MM.1S (cell line): ENCODE results near the gene KCNH2.

Experiments used
- DNase-seq: peaks from one replicate; pipeline ENCODE4 v3.0.0-alpha.2; 2015
- H2AFZ ChIP-seq: fragments of 300-600 bp; sonication (generic); 2 replicates; pipeline ENCODE4 v1.6.0; 2016; ENCODE audit warnings: antibody characterized with exemption, low read length
- H3F3A ChIP-seq: fragments of 300-600 bp; sonication (generic); 2 replicates; pipeline ENCODE4 v1.6.1; 2016; ENCODE audit warnings: mild to moderate bottlenecking, antibody characterized with exemption, low read length, moderate library complexity, mixed read lengths; ENCODE audit not compliant: insufficient read depth
- H3K27ac ChIP-seq: fragments of 300-600 bp; sonication (generic); 2 replicates; pipeline ENCODE4 v1.5.1; 2016; ENCODE audit warnings: mild to moderate bottlenecking, low read length
- H3K27me3 ChIP-seq: fragments of 300-600 bp; sonication (generic); replicated peaks from 2 replicates; pipeline ENCODE4 v1.6.0; 2016; ENCODE audit warnings: low read length; ENCODE audit not compliant: insufficient read depth
- H3K36me3 ChIP-seq: fragments of 300-600 bp; sonication (generic); replicated peaks from 2 replicates; pipeline ENCODE4 v1.6.1; 2016; ENCODE audit warnings: mild to moderate bottlenecking, low read length, mixed read lengths; ENCODE audit not compliant: insufficient read depth
- H3K4me1 ChIP-seq: fragments of 300-600 bp; sonication (generic); 2 replicates; pipeline ENCODE4 v1.6.1; 2016; ENCODE audit warnings: low read length, mixed read lengths
- H3K4me2 ChIP-seq: fragments of 300-600 bp; sonication (generic); 2 replicates; pipeline ENCODE4 v1.6.0; 2016; ENCODE audit warnings: low read depth, low read length
- H3K4me3 ChIP-seq: fragments of 300-600 bp; sonication (generic); 2 replicates; pipeline ENCODE4 v1.5.1; 2016; ENCODE audit warnings: low read length, mixed read lengths
- H3K79me2 ChIP-seq: fragments of 300-600 bp; sonication (generic); 2 replicates; pipeline ENCODE4 v1.6.1; 2016; ENCODE audit warnings: mixed run types, low read length, mixed read lengths
- H3K9ac ChIP-seq: fragments of 300-600 bp; sonication (generic); 2 replicates; pipeline ENCODE4 v1.6.1; 2016; ENCODE audit warnings: low read length, mixed read lengths
- H3K9me2 ChIP-seq: fragments of 300-600 bp; sonication (generic); replicated peaks from 2 replicates; pipeline ENCODE4 v1.6.1; 2016; ENCODE audit warnings: mild to moderate bottlenecking, low read length, mixed read lengths; ENCODE audit not compliant: insufficient read depth
- H3K9me3 ChIP-seq: fragments of 300-600 bp; sonication (generic); replicated peaks from 2 replicates; pipeline ENCODE4 v1.6.1; 2016; ENCODE audit warnings: mild to moderate bottlenecking, low read length, mixed read lengths; ENCODE audit not compliant: insufficient read depth
- H4K20me1 ChIP-seq: fragments of 300-600 bp; sonication (generic); 2 replicates; pipeline ENCODE4 v1.6.1; 2016; ENCODE audit warnings: mild to moderate bottlenecking, low read length, moderate library complexity, mixed read lengths; ENCODE audit not compliant: insufficient read depth
- CTCF ChIP-seq: fragments of 300-600 bp; sonication (generic); IDR thresholded peaks from 2 replicates; pipeline ENCODE4 v1.5.1; 2016; ENCODE audit warnings: antibody characterized with exemption, low read length, mixed read lengths
- EZH2 ChIP-seq: fragments of 300-600 bp; sonication (generic); optimal IDR thresholded peaks from 2 replicates; pipeline ENCODE3; 2017; ENCODE audit warnings: low read depth, mild to moderate bottlenecking, antibody characterized with exemption, low read length, mixed read lengths
- EZH2phosphoT487 ChIP-seq: fragments of 300-600 bp; sonication (generic); IDR thresholded peaks from 2 replicates; pipeline ENCODE4 v1.6.1; 2018; ENCODE audit warnings: antibody characterized with exemption, low read length

KCNH2 gene

GRCh38 chr7:150909200-150909995 is 68.7 kb downstream of the KCNH2 start:
- Histone ChIP-seq H3K36me3 (no peaks in the 10 kb centered on the region), H3K4me1 (no peaks in the 10 kb centered on the region), H2AFZ (no peak overlapping the region), H3K27ac (no peak overlapping the region), H3K9ac (no peak overlapping the region), H3K9me2 (no peaks in the 10 kb centered on the region), H3K4me3 (no peak overlapping the region), H3K27me3 (no peaks in the 10 kb centered on the region; the same call in 1 of the 2 replicates), H3K79me2 (no peaks in the 10 kb centered on the region), H3F3A (no peaks in the 10 kb centered on the region), H3K9me3 (no peaks in the 10 kb centered on the region), H3K4me2 (no peak overlapping the region), H4K20me1 (no peaks in the 10 kb centered on the region)
- no peak for TF ChIP-seq CTCF
- TF ChIP-seq EZH2: no peak
- no peak for TF ChIP-seq EZH2phosphoT487
- no peak for DNase-seq

GRCh38 chr7:150908173-150908572 is 69.9 kb downstream of the KCNH2 start:
- Histone ChIP-seq H2AFZ (no peak overlapping the region), H3K27ac (no peak overlapping the region), H3K4me1 (no peaks in the 10 kb centered on the region), H3K36me3 (no peaks in the 10 kb centered on the region), H3F3A (no peaks in the 10 kb centered on the region), H3K4me2 (no peak overlapping the region), H3K9ac (no peak overlapping the region), H3K27me3 (no peaks in the 10 kb centered on the region; the same call in 1 of the 2 replicates), H3K9me2 (no peaks in the 10 kb centered on the region), H3K4me3 (no peak overlapping the region), H3K9me3 (no peaks in the 10 kb centered on the region), H4K20me1 (no peaks in the 10 kb centered on the region), H3K79me2 (no peaks in the 10 kb centered on the region)
- DNase-seq: no peak
- TF ChIP-seq EZH2 (no peak), EZH2phosphoT487 (no peak), CTCF (no peak)

GRCh38 chr7:150904011-150904909 is 73.9 kb downstream of the KCNH2 start:
- H3K9me2 ChIP-seq: no peaks in the 10 kb centered on the region
- H3K9ac ChIP-seq: no peak overlapping the region
- no peaks in the 10 kb centered on the region for H3K9me3 ChIP-seq
- H3F3A ChIP-seq: no peaks in the 10 kb centered on the region
- no peak for TF ChIP-seq EZH2phosphoT487
- H2AFZ ChIP-seq: no peak overlapping the region
- no peaks in the 10 kb centered on the region for H3K36me3 ChIP-seq
- H3K27ac ChIP-seq: no peak overlapping the region
- DNase-seq: no peak
- H3K4me2 ChIP-seq: no peak overlapping the region
- no peak overlapping the region for H3K4me3 ChIP-seq
- H3K79me2 ChIP-seq: no peaks in the 10 kb centered on the region
- no peaks in the 10 kb centered on the region for H3K4me1 ChIP-seq
- H3K27me3 ChIP-seq: no peaks in the 10 kb centered on the region
- no peaks in the 10 kb centered on the region for H4K20me1 ChIP-seq
